Left hindlimb (tissue), 1 donor: ENCODE results near the gene SDC3.

Source experiments
- DNase-seq: peaks from one replicate; pipeline ENCODE4 v3.0.0-alpha.2; 2018

The SDC3 gene

DNA sequence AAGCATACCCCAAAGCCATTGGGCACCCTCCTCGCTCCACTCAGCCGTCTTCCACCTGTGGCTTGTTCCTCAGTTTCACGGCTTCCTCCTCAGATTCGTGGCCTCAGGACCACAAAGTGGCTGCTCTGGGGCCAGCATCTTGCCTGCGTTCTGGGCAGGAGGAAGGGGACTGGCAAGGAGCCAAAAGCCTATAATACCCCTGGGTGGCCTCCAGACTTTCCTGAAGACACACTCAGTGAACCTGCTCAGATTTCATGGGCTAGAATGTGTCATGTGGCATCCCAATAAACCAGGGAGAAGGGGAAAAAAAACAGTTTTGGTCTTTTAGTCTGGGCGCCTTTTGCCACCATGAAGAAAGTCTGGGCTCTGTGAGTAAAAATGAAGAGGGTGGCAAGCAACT is 62.0 kb downstream of the SDC3 start:
- no peak for DNase-seq

DNA sequence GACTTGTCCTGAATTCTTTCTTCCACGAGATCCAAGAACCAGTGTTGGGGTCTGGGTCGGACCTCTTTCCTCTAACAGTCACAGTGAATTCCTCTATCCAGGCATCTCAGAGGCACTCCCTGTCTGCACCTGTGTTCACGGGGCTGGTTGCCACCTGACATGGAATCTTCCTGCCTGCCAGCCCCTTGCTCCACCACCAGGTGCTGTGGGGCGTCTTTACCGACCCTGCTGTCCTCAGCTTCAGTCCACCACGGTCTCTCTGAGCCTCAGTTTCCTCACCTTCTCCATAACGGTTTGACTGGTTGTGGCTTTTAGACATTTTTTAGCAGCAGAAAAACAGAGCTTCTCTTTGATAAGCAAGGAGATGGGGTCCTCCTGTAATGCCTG is 62.7 kb downstream of the SDC3 start:
- no peak for DNase-seq

DNA sequence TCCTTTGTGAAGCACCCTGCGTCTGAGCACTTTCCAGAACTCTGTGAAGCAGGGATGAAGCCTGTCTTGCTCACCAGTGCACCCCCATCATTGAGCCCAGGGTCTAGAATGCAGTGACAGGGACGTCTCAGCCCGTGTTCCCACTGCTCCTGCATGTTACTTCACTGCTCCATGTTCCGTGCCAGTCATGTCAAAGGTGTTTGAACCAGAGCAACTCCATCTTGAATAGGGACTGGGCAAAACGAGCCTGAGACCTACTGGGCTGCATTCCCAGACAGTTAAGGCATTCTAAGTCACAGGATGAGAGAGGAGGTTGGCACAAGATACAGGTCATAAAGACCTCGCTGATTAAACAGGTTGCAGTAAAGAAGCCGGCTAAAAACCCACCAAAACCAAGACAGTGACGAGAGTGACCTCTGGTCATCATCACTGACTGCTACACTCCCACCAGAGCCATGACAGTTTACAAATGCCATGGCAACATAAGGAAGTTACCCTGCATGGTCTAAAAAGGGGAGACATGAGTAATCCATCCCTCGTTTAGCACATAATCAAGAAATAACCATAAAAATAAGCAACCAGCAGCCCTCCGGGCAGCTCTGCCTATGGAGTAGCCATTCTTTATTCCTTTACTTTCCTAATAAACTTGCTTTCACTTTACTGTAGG is 63.2 kb downstream of the SDC3 start:
- DNase-seq, result no peak

DNA sequence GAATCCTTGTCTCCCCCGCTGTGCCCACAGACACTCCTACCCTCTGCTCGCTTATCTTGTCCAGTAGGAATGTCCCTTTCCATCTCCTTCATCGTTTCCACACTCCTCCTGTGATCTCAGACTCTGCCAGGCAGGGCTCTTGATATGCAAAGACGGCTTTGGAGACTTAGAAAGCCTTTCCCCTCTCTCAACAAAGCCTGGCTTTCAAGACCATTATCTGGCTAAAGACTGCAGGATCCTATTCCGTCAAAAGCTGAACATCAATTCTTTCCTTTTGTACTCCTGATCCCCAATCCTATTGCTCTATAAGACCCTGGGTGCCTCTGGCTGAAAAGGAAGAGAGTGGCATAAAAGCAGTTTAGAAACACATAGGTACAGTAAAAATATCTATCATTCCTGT is 63.9 kb downstream of the SDC3 start:
- no peak for DNase-seq

DNA sequence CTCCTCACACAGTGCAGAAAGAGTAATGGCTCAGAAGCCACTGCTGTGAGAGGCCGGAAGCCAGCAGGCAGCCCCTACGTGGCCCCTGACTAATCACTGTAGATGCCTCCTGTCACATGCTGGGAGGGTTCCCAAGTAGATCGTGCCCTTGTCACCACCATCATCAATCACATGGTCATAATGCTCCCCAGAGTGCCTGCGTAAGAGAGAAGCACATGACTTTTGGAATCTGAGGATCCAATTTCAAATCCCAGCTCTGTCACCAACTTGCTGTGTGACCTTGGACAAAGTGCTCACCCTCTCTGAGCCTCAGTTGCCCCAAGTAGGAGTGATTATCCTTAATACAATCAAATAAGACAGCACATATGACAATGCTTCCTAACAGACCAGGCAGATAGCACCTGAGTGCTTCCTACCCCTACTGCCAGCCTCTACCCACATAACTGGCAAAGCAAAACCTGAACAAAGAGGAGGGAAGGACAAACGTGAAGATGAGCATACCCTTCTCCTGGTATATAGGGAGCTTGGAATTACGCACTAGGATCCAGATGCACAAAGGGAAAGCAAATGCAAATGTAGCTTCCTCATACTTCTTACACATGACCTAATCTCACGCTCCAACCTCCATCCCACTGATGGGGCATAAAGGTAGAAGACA is 65.7 kb downstream of the SDC3 start:
- DNase-seq, result no peak

DNA sequence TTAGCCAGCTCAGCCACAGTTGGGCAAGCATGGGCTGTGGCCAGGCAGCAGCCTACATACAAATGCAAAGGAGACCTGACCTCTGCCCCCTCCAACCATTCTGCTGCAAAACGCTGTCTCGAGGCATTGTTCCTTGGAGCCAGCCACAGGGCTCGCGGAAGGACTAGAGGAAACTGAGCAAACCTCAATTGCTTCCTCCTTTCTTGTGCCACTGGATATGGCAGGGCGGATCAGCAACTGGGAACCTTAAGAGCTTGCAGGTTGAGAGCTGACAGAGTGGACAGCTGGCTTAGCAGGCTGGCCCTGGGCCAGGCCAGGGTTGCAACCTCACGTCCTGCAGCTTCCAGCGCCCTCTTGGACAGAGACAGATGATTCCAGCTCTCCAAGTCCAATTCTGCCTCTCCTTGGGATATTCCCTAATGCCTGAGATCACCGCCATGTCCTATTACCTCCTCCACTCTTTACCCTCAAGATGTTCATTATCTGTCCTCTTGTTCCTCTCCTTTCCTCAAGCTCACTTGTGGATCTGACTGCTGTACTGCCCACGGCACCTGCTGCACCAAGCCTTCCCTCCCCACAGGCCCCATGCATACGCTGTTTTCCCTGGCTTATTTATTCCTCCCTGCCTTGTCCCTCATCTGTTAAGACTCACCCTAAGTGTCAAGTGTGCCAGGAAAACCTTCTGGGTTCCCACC is 67.5 kb downstream of the SDC3 start:
- DNase-seq, result no peak

DNA sequence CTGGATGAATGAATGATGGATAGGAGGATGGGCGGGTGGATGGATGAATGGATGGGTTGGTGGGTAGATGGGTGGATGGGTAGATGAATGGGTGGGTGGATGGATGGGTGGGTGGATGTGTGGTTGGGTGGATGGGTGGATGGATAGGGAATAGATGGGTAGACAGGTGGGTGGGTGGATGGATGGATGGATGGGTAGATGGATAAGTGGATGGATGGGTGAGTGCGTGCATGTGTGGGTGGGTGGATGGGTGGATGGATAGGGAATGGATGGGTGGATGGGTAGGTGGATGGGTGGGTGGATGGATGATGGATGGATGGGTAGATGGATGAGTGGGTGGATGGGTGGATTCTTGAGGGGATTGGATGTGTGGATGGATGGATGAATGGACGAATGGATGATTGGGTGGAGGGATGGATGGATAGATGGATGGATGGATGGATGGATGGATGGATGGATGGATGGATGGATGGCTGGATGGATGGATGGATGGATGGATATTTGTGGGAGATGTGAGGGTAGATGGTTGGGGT is 68.7 kb downstream of the SDC3 start:
- DNase-seq, result no peak

DNA sequence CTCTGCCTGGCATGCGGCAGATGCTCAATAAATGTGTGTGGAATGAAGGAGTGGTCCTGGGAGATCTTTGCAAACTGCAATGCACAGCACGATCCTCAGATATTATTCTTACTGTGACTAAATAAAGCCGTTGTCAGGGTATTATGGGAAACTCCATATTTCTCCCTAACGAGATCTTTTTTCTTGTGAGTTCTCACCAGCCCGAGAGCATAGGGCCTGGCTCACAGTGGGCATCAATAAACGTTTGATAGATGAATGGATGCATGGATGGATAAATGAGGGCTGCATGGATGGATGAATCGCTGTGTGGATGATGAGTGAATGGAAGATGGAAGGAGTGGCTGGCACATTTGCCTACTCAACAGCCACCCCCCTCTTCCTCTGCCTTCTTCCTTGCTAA is 69.6 kb downstream of the SDC3 start:
- no peak for DNase-seq

DNA sequence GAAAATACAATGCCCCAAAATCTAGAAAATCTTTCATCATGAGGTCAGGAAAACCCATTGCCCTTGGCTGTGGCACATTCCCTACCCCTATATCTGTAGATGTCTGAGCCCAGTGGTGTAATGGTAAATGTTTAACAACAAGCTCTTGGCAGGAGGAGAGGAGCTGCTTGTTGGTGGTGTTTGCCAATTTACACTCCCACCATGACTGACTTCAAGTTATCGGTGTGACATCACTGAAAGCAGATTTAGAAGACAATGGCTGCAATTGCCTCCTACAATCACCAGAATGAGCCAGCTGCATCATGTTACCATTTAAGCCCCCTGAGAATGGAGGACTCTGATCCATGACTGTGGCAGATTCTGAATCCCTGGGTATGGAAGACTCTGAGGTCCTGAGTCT is 70.9 kb downstream of the SDC3 start:
- no peak for DNase-seq

DNA sequence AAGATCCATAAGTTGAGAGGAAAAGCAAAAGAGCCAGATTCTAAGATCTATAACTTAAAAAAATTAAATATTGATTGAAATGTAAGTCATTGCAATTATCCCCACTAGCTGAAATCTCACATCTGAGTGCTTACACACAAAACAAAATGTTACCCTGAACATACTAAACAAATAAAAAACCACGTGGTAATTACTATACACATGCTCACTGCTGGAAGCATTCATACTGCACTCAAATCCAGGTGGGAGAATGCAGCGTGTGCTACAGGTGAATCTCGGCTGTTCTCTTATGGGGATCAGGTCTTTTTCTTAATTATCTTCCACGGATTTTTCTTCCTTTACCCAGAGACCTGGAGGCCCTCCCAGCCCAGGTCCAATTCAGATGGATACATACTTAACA is 74.3 kb downstream of the SDC3 start:
- DNase-seq, result no peak

DNA sequence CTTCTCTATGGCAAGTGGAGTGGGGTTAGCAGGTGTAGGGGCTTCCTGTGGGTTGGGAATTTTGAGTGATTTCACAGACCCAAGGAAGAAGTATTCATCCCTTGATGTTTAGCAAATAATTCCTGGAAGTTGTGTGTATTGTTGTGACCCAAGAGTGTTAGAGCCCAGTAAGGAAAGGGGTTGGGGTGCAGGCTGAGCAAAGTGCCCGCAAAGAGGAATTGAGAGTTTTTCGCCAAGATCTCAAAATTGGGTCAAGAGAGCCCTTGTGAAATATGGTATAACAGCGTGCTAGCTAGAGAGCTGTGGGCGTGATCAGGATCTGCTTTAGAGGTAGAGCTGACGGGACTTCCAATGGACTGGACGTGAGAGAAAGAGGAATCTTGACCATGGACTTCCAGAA is 78.0 kb downstream of the SDC3 start:
- no peak for DNase-seq

DNA sequence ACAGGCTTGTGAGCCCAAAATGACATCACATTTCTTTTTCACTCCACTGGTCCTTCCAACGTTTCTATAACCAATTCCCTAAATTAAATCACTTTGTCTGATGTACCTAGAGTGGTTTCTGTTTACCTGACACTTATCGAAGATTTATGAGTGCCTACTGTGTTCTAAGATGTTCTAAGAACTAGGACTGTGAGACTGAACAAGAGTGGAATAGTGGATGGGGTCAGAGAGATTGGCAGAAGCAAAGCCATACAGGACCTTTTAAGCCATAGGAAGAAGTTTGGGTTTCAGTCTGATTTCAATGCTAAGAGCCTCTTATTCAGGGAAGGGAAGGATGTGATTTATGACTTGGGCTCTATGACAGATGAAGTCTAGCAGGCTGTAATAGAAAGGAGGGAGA is 78.7 kb downstream of the SDC3 start:
- DNase-seq, result no peak

DNA sequence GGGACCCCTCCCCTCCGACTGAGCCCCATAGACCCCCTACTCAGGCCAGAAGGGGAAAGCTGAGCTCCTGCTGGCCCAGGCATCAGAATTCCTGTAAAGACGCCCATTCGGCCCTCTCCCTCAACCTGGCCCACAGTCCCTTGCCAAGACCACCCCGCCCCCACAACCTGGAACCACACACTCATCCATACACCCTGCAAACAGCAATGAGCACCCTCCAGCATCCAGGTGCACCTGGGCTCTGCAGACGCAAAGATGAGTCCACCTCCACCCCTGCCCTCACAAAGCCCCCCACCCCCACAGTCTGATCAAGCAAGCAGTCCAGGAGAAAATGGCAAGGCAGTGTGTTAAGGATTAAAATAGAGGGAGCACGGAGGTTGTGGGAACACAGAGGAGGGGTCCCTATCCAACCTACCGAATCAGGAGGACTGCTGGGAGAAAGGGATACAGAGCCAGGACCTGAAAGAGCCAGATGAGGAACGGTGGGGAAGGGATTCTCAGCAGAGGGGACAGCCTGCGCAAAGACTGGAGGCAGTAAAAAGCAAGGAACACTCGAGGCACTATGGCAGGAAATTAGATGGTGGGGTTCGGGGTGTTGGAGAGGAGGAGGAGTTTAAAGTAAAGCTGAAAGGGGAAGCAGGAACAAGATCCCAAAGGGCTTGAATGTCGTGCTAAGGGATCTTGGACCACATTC is 83.7 kb downstream of the SDC3 start:
- no peak for DNase-seq

DNA sequence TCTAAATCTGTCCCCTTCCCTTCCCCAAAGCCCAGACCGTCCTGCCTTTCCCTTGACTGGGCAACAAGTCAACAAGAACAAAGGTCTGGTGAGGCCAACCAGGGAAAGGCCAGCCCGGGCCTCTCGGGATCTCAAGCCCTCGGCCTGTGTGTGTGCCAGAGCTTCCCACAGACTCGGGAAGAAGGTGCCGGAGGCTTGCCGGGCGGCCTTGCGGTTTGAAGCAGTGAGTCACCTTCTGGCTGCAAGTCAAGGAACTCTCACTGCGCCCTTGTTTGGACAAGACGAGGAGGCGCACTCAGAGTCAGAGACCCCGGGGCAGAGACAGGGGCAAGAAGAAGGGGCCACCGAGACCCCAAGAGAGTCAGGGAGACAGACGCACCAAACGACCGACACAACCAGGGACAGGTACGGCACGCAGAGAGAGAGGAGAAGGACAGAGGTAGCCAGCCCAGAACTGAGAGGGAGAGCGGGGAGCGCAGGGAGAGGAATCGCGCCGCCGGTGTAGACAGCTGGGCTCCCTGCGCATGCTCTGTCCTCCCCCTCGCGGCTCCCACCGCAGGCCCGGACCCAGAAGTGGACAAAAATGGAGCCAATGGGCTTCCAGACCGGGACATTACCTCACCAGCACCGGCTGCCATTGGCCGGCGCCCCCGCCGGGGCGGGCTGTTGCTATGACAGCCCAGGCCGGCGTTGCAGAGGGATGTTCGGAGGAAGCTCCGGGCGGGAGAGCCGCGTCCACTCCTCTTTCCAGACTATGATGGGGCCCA is 84.4 kb downstream of the SDC3 start:
- DNase-seq, result peak; percentile 98

DNA sequence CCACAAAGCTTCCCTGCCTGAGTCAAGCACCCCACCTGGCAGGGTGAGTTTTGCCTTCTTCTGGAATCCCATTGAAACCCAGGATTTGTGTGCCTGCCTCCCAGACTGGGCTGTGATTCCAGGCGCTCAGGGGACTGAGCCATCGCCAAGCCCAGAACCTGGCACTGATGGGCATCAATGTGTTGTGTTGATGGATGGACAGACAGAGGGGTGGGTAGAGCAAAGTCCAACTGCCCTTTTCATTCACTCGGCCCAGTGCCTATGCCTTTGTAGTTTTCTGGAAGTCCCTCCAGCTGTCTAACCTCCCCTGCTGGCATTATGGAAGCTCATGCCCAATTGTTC is 85.0 kb downstream of the SDC3 start:
- DNase-seq, result no peak

DNA sequence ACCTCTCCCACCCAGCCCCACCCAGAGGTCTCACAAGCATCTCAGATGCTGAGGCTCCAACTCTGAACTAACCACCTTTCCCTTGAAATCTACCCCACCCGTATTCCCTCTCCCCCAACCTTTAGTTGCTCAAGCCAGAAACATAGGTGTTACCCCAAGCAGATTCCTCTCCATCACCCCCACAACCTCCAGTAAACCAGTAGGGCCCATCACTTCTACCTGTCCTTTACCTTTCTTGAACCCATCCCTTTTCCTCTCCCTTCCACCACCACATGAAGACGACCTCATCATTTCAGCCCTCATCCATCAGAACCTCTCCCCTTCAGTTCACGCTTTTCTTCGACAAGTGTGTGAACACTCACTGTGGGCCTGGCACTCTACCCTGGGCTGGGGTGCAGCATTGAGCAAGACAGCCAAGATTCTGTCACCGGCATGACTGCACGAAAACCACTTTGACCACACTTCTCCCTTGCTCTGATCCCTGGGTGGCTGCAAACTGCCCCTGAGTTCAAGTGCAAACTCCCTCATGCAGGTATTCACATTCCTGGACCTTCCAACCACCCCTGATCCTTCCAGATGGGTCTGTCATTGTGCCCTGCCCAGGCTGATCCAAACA is 85.5 kb downstream of the SDC3 start:
- DNase-seq, result no peak

DNA sequence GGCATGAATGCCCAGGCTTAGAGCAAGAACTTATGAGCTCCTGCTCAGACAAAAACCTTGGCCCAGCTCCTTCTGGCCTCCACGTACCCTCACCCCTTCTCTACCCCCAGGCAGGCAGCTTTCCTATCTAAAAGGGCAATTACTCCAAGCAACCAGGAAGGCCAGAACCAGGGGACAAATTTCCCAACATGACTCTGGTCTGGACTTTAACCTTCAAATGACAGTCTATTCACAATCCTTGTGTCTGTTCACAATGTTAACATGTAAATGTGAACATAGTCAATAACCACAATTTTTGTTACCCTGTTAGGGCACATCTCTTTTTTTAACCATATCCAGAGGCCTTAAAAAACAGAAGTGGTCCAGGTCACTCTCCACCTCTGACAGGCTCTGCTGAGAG is 86.6 kb downstream of the SDC3 start:
- DNase-seq, result no peak

DNA sequence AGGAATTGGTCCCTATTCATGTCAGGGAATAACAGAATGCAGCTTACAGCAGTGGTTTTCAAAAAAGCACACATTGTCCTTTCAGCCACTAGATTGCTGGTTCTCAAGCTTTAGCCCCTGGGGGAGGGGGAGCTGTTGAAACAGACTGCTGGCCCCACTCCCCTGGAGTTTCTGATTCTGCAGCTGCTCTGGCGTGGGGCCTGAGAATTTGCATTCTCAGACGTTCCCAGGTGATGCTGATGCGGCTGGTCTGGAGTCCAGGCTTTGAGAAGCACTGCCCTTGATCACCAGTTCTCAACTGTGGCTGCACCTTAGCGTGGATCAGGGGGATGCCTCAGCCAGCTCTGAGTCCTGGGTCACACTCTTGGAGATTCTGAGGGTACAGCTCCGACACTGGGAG is 88.3 kb downstream of the SDC3 start:
- no peak for DNase-seq
